Superior temporal gyrus (tissue), 1 donor: Measurements from ENCODE around the gene CENPH.
"Not testable (repeated sequence)": the region's sequence is repeated elsewhere in the genome, so short reads cannot be mapped to it uniquely, and the experiment has no call there.

ENCODE experiments used
- DNase-seq: peaks from one replicate; pipeline ENCODE4 v3.0.0-alpha.2; 2016; ENCODE audit errors: extremely low spot score

CENPH gene, protein sequence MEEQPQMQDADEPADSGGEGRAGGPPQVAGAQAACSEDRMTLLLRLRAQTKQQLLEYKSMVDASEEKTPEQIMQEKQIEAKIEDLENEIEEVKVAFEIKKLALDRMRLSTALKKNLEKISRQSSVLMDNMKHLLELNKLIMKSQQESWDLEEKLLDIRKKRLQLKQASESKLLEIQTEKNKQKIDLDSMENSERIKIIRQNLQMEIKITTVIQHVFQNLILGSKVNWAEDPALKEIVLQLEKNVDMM

DNA sequence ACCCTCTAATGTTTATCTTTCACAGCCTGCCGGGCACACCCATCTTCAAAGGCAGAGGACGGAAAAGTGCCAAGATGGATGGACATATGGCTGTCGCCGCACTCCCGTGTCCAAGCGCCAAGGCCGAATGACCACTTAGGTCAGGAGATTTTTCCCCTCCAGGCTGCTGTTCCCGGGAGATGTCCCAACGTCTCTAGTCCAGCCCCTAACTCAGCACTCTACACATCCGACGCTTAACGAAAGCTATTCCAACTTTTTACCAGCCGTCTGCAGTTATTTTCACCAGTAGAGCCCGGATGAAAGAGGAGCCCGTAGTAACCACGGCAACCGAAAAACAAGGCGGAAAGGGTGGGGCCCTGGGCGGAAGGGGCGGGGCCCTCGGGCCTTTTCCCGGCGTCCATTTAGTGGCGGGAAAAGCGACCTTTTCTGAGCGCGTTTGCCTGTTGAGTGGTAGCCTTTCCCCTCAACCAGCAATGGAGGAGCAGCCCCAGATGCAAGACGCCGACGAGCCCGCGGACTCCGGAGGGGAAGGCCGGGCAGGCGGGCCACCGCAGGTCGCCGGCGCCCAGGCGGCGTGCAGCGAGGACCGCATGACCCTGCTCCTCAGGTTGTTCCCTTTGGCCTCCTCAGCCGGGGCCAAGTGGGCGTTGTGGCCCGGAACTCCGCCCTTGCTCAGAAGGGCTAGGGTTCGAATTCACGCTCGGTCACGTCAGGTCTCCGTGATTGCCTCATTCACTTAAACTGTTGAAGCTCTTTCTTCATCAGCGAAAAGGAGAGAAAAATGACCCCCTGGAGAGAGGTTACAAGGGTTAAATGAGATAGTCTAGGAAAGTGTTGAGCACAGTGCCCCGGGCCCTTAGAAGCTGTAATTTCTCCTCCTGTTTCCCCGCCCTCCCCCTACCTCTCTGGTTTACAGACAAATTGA, at the start of gene CENPH:
Gene CENPH (plus strand): TSS at position 422 of the 925 bp plus-strand sequence. CDS start 52 bp downstream, at position 474.
- DNase-seq, result peak; percentile 85

DNA sequence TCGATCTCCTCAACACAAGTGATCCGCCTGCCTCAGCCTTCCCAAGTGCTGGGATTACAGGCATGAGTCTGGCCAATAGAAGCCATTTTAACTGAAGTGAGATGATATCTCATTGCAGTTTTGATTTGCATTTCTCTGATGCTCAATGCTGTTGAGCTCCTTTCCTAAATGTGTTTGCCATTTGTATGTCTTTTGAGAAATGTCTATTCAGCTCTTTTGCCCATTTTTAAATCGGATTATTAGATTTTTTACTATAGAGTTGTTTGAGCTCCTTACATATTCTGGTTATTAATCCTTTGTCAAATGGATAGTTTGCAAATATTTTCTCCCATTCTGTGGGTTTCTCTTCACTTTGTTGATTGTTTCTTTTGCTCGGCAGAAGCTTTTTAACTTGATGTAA, 49.1 kb upstream of the CENPH start:
- not testable (repeated sequence) for DNase-seq

DNA sequence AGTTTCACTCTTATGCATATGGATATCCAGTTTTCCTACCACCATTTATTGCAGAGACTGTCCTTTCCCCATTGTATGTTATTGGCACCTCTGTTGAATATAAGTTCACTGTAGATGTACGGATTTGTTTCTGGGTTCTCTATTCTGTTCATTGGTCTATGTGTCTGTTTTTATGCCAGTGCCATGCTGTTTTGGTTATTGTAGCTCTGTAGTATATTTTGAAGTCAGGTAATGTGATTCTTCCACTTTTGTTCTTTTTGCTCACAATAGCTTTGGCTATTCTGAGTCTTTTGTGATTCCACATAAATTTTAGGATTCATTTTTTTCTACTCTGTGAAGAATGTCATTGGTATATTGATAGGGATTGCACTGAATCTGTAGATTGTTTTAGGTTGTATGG, 48.6 kb upstream of the CENPH start:
- no peak for DNase-seq

DNA sequence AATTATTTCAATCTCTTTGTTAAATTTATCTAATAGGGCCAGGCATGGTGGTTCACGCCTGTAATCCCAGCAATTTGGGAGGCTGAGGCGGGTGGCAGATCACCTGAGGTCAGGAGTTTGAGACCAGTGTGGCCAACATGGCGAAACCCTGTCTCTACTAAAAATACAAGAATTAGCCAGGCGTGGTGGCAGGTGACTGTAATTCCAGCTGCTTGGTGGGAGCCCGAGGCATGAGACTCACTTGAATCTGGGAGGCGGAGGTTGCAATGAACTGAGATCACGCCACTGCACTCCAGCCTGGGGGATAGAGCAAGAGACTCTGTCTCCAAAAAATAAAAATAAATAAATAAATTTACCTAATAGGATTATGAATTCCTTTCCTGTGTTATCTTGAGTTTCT, 40.8 kb upstream of the CENPH start:
- DNase-seq, result not testable (repeated sequence)

DNA sequence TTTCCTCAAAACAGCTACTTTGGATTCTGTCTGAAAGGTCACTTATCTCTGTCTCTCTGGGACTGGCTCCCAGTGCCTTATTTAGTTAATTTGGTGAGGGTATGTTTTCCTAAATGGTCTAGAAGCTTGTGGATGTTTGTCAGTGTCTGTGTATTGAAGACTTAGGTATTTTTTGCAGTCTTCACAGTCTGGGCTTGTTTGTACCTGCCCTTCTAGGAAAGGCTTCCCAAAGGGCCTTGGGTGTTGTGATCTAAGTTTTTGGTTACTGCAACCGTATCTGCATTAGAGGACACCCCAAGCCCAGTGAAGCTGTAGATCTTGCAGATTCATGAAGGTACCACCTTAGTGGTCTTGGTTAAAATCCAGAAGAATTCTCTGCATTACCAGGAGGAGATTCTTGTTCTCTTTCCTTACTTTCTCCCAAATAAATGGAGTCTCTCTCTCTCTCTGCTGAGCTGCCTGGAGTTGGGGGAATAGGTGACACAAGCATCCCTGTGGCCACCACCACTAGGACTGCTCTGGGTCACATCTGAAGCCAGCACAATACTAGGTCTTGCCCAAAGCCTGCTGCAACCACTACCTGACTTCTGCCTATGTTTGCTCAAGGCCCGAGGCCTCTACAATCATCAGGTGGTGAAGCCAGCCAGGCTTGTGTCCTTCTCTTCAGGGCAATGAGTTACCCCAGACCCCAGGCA, 40.3 kb upstream of the CENPH start:
- DNase-seq, result no peak

DNA sequence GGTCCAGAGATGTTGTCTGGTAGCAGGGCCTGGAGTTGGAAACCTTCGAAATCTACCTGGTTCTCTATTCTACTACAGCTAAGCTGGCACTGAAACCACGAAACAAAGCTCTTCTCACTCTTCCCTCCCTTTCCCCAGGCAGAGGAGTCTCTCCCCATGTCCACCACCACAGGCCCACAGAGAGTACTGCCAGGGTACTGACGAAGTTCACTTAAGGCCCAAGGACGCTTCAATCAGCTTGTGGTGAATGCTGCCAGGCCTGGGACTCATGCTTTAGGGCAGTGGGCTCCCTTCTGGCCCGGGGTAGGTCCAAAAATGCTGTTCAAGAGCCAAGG, 39.7 kb upstream of the CENPH start:
- no peak for DNase-seq

DNA sequence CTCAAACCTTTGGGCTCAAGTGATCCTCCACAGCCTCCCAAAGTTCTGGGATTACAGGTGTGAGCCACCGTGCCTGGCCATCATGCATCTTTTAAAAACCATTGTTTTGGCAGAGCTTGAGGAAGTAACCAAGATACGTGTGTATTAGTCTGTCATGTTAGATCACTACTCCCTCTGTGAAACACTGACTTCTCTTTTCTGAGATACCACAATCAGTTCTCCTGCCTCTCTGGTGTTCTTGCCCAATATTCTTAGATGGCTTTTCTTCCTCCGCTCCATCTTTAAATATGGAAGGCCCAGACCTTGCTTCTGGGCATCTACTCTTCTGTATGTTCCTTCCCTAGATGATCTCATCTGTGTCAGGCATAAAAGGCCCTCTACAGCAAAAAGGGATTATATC, 36.7 kb upstream of the CENPH start:
- no peak for DNase-seq

DNA sequence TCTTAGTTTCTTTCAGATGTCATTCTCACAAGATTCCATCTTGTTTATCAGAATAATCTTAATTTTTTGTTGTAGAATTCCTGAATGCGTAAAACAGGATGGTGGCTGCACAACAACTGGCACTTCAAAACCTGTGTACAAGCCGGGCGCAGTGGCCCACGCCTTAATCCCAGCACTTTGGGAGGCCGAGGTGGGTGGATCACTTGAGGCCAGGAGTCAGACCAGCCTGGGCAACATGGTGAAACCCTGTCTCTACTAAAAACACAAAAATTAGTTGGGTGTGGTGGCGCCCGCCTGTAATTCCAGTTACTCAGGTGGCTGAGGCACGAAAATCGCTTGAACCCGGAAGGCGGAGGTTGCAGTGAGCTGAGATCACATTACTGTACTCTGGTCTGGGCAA, 32.9 kb upstream of the CENPH start:
- no peak for DNase-seq

DNA sequence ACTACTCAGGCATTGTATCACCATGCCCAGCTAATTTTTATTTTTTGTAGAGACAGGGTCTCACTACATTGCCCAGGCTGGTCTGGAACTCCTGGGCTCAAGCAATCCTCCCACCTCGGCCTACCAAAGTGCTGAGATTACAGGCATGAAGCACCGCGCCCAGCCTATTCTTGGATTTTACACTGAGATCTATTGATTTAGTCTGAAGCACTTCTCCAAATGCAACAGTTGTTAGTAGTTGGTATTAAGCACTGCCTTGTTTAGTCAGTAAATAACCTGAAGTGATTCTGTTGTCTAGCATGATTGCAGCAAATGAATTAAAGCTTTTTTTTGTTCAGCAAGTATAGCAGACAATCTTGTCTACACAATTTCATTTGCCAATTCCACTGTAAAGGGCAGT, 31.3 kb upstream of the CENPH start:
- no peak for DNase-seq

DNA sequence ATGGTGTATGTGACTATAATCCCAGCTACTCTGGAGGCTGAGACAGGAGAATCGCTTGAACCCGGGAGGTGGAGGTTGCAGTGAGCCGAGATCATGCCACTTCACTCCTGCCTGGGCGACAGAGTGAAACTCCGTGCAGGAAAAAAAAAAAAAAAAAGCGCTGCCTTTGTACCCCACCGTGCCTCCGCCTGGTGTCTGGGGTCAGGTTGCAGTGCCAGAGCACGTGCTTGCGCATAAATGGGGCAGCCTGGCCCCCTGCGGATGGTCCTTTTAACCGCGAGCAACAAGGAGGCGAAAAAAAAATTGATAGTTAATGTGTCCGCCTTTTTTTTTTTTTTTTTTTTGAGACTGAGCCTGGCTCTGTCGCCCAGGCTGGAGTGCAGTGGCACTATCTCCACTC, 28.7 kb upstream of the CENPH start:
- DNase-seq, result no peak

DNA sequence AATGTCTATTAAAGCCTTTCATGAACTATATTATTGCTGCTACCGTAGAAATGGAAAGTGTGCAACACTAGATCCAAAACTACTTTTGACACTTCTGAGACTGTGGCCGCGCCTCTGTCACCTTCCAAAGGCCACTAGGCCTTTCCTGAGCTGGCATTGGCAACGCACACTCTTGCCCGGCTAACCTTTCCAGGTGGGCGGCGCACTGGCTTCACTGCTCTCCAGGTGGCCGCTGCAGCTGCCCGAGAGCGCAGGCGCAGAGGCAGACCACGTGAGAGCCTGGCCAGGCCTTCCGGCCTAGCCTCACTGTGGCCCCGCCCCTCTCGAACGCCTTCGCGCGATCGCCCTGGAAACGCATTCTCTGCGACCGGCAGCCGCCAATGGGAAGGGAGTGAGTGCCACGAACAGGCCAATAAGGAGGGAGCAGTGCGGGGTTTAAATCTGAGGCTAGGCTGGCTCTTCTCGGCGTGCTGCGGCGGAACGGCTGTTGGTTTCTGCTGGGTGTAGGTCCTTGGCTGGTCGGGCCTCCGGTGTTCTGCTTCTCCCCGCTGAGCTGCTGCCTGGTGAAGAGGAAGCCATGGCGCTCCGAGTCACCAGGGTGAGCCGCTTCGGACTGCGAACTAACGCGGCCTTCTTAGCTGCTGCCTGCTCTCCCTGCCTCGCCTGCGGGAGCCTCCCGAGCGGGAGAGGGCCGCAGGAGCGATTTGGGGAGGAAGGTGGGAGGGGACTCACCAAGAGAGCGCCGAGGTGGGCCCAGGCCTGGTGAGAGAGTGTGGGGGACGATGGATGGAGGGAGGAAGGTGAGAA, 22.5 kb upstream of the CENPH start, which contains the start of gene CCNB1:
Gene CCNB1 (plus strand): TSS at position 465 of the 807 bp plus-strand sequence. CDS start 113 bp downstream, at position 578.
- DNase-seq, result peak; percentile 98

DNA sequence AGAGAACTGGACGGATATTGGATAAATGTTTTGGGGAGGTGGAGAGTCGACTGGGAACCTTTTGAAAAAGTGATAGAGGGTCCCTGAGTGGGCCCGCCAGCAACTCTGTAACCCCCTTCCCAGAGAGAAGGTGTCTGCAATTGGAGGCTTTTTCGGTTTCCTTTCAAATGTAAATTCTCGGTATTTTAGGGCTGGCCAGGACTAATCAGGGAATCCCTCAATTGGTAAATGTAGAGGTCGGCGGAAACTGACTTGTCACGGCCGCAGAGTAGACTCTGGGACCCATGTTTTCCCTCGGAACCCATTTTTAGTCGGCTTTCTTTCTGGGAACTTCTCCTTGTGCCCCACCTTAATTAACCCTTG, 21.9 kb upstream of the CENPH start:
- DNase-seq, result no peak

DNA sequence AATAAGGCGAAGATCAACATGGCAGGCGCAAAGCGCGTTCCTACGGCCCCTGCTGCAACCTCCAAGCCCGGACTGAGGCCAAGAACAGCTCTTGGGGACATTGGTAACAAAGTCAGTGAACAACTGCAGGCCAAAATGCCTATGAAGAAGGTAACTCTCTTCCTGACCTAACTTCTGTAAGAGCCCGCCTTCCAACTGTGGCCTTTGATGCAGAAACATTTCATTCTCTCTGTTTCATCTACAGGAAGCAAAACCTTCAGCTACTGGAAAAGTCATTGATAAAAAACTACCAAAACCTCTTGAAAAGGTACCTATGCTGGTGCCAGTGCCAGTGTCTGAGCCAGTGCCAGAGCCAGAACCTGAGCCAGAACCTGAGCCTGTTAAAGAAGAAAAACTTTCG, 21.5 kb upstream of the CENPH start:
- DNase-seq, result no peak

DNA sequence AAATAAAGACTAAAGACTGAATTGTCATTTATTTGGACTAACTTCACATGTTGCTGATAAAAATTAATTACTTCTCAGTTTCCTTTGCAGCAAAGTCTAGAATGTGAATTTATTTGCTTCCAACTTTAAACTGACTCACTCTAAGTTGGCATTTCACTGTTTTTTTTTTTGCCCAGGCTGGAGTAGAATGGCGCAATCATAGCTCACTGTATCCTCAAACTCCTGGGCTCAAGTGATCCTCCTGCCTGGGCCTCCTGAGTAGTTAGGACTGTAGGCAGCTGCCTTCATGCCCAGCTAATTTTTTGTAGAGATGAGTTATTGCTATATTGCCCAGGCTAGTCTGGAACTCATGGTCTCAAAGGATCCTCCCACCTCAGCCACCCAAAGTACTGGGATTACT, 18.9 kb upstream of the CENPH start:
- no peak for DNase-seq

DNA sequence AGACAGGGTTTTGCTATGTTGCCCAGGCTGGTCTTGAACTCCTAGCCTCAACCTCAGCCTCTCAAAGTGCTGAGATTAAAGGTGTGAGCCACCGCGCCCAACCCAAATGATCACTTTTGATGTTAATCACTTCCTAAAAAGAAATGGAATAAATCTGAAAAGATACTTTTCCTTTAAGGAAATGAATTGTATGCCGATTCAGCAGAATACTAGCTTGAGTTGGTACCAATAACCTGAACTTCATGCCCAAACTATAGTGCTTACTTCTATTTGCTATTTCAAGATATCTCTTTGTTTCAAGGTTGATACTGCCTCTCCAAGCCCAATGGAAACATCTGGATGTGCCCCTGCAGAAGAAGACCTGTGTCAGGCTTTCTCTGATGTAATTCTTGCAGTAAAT, 18.4 kb upstream of the CENPH start:
- no peak for DNase-seq

DNA sequence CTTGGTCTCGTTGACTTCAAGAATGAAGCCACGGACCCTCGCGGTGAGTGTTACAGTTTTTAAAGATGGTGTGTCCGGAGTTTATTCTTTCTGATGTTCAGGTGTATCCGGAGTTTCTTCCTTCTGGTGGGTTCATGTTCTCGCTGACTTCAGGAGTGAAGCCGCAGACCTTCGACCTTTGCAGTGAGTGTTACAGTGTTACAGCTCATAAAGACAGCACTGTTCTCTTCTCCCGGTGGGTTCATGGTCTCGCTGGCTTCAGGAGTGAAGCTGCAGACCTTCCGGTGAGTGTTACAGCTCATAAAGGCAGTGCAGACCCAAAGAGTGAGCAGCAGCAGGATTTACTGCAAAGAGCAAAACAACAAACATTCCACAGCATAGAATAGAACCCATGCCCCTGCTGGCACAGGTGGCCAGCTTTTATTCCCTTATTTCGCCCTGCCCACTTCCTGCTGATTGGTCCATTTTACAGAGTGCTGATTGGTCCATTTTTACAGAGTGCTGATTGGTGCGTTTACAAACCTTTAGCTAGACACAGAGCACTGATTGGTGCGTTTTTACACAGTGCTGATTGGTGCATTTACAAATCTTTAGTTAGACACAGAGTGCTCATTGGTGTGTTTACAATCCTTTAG, 7.6 kb upstream of the CENPH start:
- DNase-seq, result not testable (repeated sequence)

DNA sequence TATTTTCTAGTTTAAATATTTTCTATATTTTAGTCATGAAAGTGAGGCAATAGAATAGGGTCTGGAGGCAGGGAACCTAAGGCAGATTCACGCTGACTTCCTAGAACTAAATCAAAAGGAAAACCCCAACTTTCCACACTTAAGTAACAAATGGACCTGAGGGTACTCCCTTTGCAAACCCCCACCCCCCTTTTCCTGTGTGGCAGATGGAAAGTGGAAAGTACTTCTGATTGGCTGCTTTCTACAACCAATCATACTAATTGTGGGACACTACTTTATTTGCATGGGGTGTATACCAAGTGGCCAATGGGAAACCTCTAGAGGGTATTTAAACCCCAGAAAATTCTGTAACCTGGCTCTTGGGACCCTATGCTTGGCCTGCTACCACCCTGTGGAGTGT, 4.8 kb upstream of the CENPH start:
- DNase-seq, result no peak

DNA sequence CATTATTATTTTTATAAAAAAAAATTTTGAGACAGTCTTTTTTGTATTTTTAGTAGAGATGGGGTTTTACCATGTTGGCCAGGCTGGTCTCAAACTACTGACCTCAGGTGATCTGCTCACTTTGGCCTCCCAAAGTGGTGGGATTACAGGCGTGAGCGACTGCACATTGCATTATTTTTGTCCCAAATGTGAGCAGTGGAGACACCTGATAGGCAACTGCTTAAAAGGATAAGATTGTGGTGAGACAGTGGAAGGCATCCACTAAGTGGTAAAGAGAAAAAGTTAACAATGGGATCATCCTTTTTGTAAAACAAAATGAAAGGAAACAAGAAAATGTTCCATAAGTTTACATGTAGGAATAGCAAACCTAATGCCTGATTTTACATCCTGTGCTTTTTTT, 2.0 kb upstream of the CENPH start:
- DNase-seq, result no peak

DNA sequence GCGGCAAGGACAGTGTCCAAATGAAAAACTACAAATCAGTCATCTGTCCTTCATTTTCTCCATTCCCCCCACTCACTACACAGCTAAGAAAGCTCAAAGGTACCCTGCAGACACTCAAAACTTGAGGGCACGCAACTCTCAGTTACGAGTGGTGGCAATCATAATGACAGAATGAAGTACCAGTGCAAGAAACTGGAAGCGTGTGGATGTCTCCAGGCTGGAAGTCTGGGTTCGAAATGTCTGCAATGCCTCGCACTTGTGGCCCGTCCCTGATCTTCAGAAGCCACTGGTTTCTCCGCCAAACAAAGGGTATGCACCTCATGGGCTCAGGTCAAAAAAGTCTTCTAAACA, 597 bp upstream of the CENPH start:
- DNase-seq, result peak; percentile 16

DNA sequence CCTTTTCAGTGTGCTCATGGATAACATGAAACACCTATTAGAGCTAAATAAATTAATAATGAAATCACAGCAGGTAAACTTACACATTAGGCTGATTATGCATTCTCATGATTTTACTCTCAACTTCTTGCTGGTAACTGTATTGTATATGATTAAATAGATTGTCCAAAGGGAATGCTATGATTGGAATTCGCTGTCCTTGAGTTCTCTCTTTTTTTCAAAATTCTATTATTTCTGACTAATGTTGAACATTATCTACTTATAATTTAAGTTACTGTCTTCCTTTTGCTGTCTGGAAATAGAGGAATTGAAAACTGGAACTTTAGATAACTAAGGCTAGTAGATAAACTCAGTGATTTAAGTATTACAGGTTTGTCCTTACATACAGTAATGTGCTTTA, 13.1 kb downstream of the CENPH start:
- DNase-seq, result no peak

DNA sequence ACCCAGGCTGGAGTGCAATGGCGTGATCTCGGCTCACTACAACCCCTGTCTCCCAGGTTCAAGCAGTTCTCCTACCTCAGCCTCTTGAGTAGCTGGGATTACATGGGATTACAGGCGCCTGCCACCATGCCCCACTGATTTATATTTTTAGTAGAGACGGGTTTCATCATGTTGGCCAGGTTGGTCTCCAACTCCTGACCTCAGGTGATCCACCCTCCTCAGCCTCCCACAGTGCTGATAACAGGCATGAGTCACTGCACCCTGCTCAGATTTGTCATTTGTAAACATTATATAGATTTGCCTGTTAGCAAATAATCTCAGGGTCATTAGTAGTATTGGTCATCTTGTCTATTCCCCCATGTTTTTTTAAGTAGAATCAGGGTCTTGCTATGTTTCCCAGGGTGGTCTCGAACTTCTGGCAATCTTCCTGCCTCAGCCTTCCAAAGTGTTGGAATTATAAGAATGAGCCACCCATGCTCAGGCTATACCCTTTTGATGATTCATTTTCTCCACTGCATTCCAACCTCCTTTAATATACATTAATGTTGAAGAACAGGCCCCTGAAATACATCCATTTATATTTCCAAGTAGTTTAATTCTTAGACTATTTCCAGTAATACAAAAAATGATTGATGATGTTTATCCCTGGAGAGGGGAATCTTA, 17.3 kb downstream of the CENPH start:
- no peak for DNase-seq
